NCI-H748 treated with DMSO at 0.1 percent for 48 hours (cell line): Measurements from ENCODE around the gene PDE6B.
A peak's percentile ranks its signal among the peaks of the same experiment; 100 is the strongest.
"Not testable (repeated sequence)": the region's sequence is repeated elsewhere in the genome, so short reads cannot be mapped to it uniquely, and the experiment has no call there.

ENCODE experiments used
- DNase-seq: peaks from one replicate; lab custom pipeline; 2025; lab: John Stamatoyannopoulos, UW

The PDE6B gene

GRCh38 chr4:669806-670559 is 44.6 kb downstream of the PDE6B start:
- DNase-seq: not testable (repeated sequence)

DNA sequence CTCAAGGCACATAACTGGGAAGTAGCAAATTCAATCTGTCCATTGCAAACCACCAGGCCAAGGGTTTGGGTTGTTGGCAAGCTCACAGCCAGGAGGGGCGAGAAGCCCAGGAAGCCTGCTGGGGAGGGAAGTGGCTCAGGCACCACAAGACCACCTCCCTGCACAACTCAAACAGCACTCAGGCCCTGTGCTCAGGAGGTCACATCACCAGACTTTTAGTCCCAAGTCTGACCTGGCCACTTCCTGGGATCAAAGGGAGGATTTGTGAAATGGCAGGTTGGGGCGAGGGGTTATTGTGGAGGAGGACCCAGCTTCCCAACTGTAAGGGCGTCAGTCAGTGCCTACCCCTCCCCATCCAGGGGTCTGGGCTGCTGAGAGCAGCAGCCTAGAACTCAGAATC is 46.4 kb downstream of the PDE6B start:
- DNase-seq: no peak

GRCh38 chr4:673349-674091 is 48.1 kb downstream of the PDE6B start:
- DNase-seq: no peak

- peak; percentile 39 for DNase-seq
Measured at GRCh38 chr4:674172-675035, 49.0 kb downstream of the PDE6B start, which contains the start of the genes ATP5ME and MYL5. TSS of gene ATP5ME (minus strand) at chr4:674276. CDS start at chr4:674247, 29 bp downstream. TSS of gene MYL5 (plus strand) at chr4:674542. CDS start at chr4:678027, 3,485 bp downstream.

DNA sequence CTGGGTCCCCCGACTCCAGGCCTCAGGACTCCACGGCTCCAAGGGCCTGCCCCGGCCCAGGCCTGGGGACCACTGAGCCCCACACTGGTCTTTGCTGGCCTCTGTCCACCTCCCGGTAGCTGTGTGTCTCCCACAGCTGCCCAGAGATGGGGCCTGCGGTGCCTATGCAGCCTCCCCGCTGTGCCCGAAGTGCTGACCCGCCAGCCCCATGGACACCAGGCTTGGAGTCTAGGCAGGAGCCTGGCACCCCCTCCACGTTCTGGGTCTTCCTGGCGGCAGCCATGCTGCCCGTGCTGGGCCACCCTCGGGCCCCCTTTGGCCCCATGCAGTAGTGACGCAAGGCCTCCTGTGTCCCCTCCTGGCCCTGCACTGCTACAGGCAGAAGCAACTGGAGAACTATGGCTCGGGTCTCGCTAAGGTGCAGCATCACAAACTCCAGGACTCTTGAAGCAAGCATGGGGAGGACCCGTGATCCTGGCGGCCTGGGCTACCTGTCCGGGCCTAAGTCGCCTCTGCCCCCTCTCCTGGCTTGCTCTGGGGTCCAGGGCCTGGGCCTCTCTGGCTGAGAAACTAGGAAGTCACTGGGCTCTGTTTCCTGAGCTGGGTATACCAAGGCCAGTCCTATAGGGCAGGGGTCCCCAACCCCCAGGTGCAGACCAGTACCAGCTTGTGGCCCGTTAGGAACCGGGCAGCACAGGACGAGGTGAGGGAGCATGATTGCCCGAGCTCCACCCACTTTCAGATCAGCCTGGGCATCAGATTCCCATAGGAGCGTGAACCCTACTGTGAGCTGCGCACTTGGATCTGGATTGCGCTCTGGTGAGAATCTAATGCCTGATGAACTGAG is 49.9 kb downstream of the PDE6B start:
- DNase-seq: no peak

GRCh38 chr4:675980-676870 is 50.9 kb downstream of the PDE6B start:
- DNase-seq: no peak

GRCh38 chr4:676871-677235 is 51.5 kb downstream of the PDE6B start:
- DNase-seq: no peak

DNA sequence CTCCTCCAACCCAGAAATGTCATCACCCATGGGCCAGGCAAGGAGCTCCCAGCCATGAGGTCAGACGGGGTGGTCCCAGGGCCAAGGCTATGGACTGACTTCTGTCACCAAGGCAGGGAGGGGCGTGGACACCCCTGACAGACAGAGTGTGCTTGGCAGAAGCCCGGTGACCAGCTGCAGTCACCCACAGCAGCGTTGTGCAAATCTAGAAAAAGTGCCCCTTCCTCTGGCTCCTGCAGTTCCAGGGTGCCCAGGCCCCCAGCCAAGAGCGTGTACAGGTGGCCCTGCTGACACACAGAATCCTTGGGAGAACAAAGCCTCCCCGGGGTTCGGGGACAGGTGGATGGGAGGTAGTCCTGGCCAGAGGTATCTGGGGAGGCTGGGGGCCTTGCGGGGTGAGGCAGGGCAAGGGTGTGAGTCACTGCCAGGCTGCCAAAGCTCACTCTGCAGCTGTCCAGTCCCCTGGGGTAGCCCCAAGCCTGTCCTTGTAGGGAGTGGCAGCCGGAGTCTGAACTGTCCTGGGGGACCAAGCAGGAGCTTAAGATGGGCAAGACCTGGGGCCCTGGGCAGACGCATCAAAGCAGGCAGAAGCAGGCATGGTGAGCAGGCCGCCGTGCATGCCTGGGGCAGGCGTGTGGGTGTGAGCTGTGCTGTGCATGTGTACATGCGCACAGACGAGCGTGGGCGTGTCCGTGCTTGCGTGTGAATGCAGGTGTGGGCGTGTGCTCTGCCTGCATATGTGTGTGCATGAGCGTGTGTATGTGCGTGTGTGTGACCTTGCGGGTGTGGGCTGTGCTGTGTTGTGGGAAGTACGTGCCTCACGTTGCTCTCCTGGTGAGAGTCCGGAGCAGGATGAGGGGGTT is 52.3 kb downstream of the PDE6B start:
- no peak for DNase-seq

DNA sequence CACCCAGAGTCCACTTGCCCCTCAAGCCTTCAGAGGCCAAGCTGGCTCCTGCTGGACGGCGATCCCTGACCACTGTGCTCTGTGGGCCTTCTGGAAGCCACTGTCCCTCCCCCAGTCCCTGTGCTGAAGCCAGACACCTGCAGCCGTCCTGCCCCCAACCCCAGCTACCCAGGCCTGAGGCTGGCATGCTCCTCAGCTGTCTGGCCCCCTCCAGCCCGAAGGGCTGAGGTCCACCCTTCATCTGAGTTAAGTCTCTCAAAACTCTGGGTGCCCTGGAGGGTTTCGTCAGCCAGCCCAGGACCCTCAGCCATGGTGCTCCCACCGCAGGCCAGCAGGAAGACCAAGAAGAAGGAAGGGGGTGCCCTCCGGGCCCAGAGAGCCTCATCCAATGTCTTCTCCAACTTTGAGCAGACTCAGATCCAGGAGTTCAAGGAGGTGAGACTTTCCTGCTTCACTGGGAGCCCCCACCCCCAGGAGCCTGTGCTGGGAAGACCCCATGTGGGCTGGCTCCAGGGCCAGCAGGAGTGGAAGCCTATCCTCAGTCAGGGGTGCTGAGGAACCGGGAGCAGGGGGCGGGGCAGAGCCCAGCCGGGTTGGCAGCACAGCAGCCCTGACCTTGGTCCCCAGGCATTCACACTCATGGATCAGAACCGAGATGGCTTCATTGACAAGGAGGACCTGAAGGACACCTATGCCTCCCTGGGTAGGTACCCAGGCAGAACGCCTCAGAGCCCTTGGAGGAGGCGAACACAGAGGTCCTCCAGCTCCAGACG is 53.1 kb downstream of the PDE6B start:
- DNase-seq: no peak

DNA sequence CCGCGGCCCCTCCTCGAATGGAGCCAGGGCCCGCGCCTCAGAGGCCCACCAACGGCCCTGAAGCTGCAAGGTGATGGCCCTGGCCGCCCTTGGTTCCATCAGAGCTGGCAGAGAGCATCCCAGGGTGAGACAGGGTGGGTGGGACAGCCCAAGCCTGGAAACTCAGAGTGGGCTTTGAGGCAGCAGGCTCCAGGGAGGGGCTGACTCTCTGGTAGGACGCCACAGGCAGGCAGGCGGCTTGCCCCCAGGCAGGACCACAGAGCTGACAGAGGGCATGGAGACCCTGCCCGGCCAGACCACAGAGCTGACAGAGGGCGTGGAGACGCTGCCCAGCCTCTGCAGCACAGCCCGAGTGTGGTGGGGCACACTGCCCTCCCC is 53.7 kb downstream of the PDE6B start:
- DNase-seq: no peak

- no peak for DNase-seq
Measured at GRCh38 chr4:679629-680028, 54.3 kb downstream of the PDE6B start.

- no peak for DNase-seq
Measured at GRCh38 chr4:680091-680490, 54.7 kb downstream of the PDE6B start.

- no peak for DNase-seq
Measured at GRCh38 chr4:680551-680927, 55.2 kb downstream of the PDE6B start.

DNA sequence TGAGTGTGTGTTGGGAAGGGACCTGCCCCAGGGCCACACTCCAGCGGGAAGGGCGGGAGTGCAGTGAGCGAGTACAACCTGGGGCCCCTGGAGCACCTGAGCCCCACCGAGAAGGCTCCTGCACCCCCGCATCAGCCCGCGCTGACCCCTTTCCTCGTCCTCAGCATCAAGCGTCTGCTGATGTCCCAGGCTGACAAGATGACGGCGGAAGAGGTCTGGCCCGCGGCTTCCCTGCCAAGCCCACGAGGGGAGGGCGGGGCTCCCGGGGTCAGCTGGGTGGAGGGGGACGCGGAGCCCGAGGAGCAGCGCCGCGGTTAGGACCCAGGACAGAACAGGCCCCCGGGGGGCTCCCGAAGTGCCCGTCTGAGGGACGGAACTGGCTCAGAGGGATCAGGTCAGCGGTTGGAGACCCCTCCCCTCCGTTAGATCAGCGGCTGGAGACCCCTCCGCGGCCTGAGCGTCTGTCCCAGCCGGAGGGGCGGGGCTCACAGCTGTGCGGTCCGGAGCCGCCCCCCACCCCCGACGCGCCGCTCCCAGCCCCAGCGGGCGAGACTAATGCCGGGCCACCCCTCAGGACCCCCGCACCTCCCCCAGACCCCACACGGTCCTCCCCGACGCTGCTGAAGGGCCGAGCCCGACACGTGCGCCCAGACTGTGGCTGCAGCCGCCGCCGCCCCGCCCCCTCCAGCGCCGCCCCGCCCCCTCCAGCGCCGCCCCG is 55.7 kb downstream of the PDE6B start:
- DNase-seq: no peak

DNA sequence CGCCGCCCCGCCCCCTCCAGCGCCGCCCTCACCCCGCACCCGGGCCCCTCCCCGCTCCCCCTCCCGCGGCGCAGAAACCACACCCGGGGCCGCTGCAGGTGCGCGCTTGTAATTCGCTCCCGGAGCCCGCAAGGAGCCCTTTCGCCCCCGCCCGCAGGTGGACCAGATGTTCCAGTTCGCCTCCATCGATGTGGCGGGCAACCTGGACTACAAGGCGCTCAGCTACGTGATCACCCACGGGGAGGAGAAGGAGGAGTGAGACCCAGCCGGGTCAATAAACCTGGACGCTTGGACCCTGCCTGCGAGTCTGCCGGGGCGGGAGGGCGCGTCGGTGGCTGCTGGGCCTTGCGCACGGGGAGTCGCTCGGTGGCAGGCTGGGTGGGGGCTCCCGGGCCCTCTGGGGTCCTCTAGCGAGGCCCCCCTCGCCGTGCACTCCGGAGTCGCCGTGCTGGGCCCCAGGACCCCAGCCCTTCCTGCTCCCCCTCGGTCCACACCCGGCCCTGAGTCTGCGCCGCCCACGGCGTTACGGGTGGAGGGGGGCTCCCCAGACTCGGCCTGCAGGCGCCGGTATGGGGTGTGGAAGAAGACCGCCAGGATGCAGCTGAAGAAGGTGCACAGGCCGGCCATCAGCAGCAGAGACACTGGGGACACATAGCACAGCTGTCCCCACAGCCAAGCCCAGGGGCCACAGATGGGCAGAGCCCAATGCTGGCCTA is 56.5 kb downstream of the PDE6B start:
- DNase-seq: no peak

DNA sequence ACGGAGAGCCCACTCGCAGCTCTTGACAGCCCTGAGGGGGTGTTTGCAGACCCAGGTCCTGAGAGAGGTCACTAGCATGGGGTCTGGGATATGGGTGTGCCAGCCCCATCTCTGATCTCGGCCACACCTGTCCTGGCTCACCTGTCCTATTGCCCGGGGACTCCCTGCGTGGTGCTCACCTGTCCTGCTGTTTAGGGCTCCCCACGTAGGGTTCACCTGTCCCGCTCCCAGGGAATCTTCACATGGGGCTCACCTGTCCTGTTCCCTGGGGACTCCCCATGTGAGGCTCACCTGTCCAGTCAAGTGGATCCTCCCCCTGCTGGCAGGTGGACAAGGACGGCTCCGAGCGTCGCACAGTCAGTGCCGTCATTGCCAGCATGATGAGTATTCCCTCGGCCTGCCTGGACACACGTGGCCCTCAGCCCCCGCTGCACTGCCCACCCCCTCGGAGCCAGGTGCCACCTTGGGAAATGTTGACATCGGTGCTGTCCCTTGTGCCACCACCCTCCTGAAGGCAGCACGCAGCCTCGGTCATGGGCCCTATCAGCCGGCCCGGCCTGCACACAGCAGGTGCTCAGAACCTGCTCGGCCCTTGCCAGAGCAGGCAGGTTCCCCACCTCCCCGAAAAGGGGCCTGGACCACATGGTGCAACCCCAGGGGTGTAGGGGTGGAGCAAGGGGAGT is 57.3 kb downstream of the PDE6B start:
- DNase-seq: no peak
